Endodermal cell (in vitro differentiated cells): ENCODE measurements around the gene TMEM18. TPM values are rescaled to one million over a fixed set of nuclear protein-coding genes. Genes with fewer than 3 reads are reported as not detected.

Experiments used
- DNase-seq: peaks from one replicate; pipeline ENCODE4 v3.0.0-alpha.2; 2017
- H3K27ac ChIP-seq: 2 replicates; pipeline ENCODE4 v1.5.1; 2013; ENCODE audit warnings: mild to moderate bottlenecking, low read depth, low read length, moderate library complexity
- H3K27me3 ChIP-seq: 2 replicates; pipeline ENCODE4 v1.6.1; 2013; ENCODE audit warnings: mild to moderate bottlenecking, low read length, moderate library complexity; ENCODE audit not compliant: insufficient read depth, control insufficient read depth, poor library complexity, severe bottlenecking
- H3K36me3 ChIP-seq: 2 replicates; pipeline ENCODE4 v1.7.0; 2013; ENCODE audit warnings: mild to moderate bottlenecking, low read length, moderate library complexity; ENCODE audit not compliant: control insufficient read depth, insufficient read depth
- H3K4me1 ChIP-seq: one replicate; pipeline ENCODE4 v1.7.0; 2013; ENCODE audit warnings: low read length; ENCODE audit not compliant: control insufficient read depth, insufficient read depth
- H3K4me3 ChIP-seq: 2 replicates; pipeline ENCODE4 v1.5.1; 2013; ENCODE audit warnings: mild to moderate bottlenecking, low read length, moderate library complexity
- H3K9ac ChIP-seq: 2 replicates; pipeline ENCODE4 v1.6.1; 2013; ENCODE audit warnings: mild to moderate bottlenecking, low read length, moderate library complexity; ENCODE audit not compliant: poor library complexity, severe bottlenecking; ENCODE audit errors: extremely low read depth
- H3K9me3 ChIP-seq: 2 replicates; pipeline ENCODE4 v1.6.1; 2013; ENCODE audit warnings: mild to moderate bottlenecking, low read length, moderate library complexity; ENCODE audit not compliant: control insufficient read depth
- H3K27ac Mint-ChIP-seq: 2 replicates; pipeline ENCODE4 v1.8.0; 2020; ENCODE audit warnings: mixed read lengths
- H3K27me3 Mint-ChIP-seq: 2 replicates; pipeline ENCODE4 v1.8.0; 2021; ENCODE audit warnings: mild to moderate bottlenecking, mixed read lengths; ENCODE audit not compliant: insufficient read depth
- H3K36me3 Mint-ChIP-seq: 2 replicates; pipeline ENCODE4 v1.8.0; 2020; ENCODE audit warnings: low read depth, mixed read lengths
- H3K4me1 Mint-ChIP-seq: 2 replicates; pipeline ENCODE4 v1.8.0; 2020; ENCODE audit warnings: mixed read lengths
- H3K4me3 Mint-ChIP-seq: 2 replicates; pipeline ENCODE4 v1.8.0; 2020; ENCODE audit warnings: mild to moderate bottlenecking, moderate library complexity, mixed read lengths
- H3K9me3 Mint-ChIP-seq: 2 replicates; pipeline ENCODE4 v1.8.0; 2020; ENCODE audit warnings: mild to moderate bottlenecking, mixed read lengths
- CTCF ChIP-seq: fragments of 200-600 bp; sonication (generic); conservative IDR thresholded peaks from 2 replicates; pipeline ENCODE4 v1.5.0; 2021; ENCODE audit warnings: antibody characterized with exemption, mild to moderate bottlenecking
- WGBS, 2 experiments: methylation state at CpG; one replicate each; pipeline versions ENCODE4 v1.1.5 to v1.1.7; 2013; ENCODE audit warnings: missing lambda C conversion rate in 2 of 2, mixed read lengths in 1 of 2; ENCODE audit not compliant: insufficient coverage in 1 of 2, insufficient read length in 1 of 2; 5-methylcytosine and 5-hydroxymethylcytosine counted together
- long read RNA-seq, 4 experiments: library from polyadenylated mRNA in 2 of 4; library from RNA in 1 of 4; library from capped mRNA in 1 of 4; stranded (forward) in 3 of 4; unstranded in 1 of 4; transcript quantifications; one replicate each; pipeline ENCODE4 v2.0.0, GENCODE V29; 2020 to 2021; ENCODE audit warnings: inconsistent platforms in 1 of 4
- polyA plus RNA-seq, 2 experiments: library from polyadenylated mRNA; stranded (reverse); fragments of 50-300 nt; gene quantifications; one replicate each; pipeline ENCODE4 v1.2.3, GENCODE V29; 2013
- total RNA-seq, 2 donors: library from RNA; stranded (reverse); fragmentation: NEBNext Ultra II Directional in 1 of 2; extraction: Animal tissue kit (Norgen Biotek cat#: 25700) in 1 of 2; gene quantifications; 2 replicates in 1 of 2; 3 replicates in 1 of 2; pipeline ENCODE4 v1.2.1, GENCODE V29; 2021

The TMEM18 gene
- total RNA-seq, result 10 to 100 TPM; 19.9 to 20.1 TPM
- 28.9 TPM for polyA plus RNA-seq (2013, experiment 1 of 2)
- polyA plus RNA-seq (2013, experiment 2 of 2), result 25.7 TPM
- long read RNA-seq, experiment 1, transcript TMEM18-201 (5 exons, 2,762 nt), result major isoform, 13 of 15 reads
- long read RNA-seq, experiment 1, partial matches to known transcripts, result 0 of 15 reads
- long read RNA-seq, experiment 1, other reads (novel, unspliced or antisense), result 0 of 15 reads
- long read RNA-seq, experiment 2, transcript TMEM18-201 (5 exons, 2,762 nt), result major isoform, 12 of 18 reads
- long read RNA-seq, experiment 2, partial matches to known transcripts, result 0 of 18 reads
- long read RNA-seq, experiment 2, other reads (novel, unspliced or antisense), result 3 of 18 reads
- long read RNA-seq, experiment 3, transcript TMEM18-201 (5 exons, 2,762 nt), result major isoform, 28 of 35 reads
- long read RNA-seq, experiment 3, partial matches to known transcripts, result 0 of 35 reads
- long read RNA-seq, experiment 3, other reads (novel, unspliced or antisense), result 6 of 35 reads
- long read RNA-seq, experiment 4, transcript TMEM18-201 (5 exons, 2,762 nt), result major isoform, 47 of 52 reads
- long read RNA-seq, experiment 4, partial matches to known transcripts, result 0 of 52 reads
- long read RNA-seq, experiment 4, other reads (novel, unspliced or antisense), result 4 of 52 reads

- peak within 1 kb of the TSS; percentile 100 for H3K27ac ChIP-seq
- WGBS, 2 experiments, result 1 to 2% methylated on average over 21 to 68 of the region's 68 CpGs
- Mint-ChIP-seq H3K27me3 (no peaks in the 10 kb centered on the region), H3K36me3 (peaks cover 18% of the 10 kb centered on the region), H3K9me3 (no peaks in the 10 kb centered on the region), H3K27ac (peak within 1 kb of the TSS; percentile 100), H3K4me3 (peak within 1 kb of the TSS; percentile 90), H3K4me1 (peaks cover 13% of the 10 kb centered on the region)
- no peaks in the 10 kb centered on the region for H3K4me1 ChIP-seq
- peak; percentile 96 for DNase-seq
- no peaks in the 10 kb centered on the region for H3K27me3 ChIP-seq
- H3K4me3 ChIP-seq, result peak within 1 kb of the TSS; percentile 91
- TF ChIP-seq CTCF, result peak; percentile 49
- no peaks in the 10 kb centered on the region for H3K9me3 ChIP-seq
- peaks cover 20% of the 10 kb centered on the region for H3K36me3 ChIP-seq
- peak within 1 kb of the TSS; percentile 100 for H3K9ac ChIP-seq
These were observed at the start of gene TMEM18 for GRCh38 chr2:677056-677958. TMEM18 (minus strand) TSS chr2:677406; CDS start chr2:677345, 61 bp downstream.

- H3K9ac ChIP-seq, result no peak overlapping the region
- no peaks in the 10 kb centered on the region for H3K27me3 ChIP-seq
- no peaks in the 10 kb centered on the region for H3K9me3 Mint-ChIP-seq
- H3K4me3 Mint-ChIP-seq, result no peak overlapping the region
- 68 to 92% methylated on average over 3 to 4 of the region's 4 CpGs for WGBS, 2 experiments
- H3K4me1 Mint-ChIP-seq, result no peaks in the 10 kb centered on the region
- no peaks in the 10 kb centered on the region for H3K36me3 ChIP-seq
- no peak overlapping the region for H3K4me3 ChIP-seq
- no peaks in the 10 kb centered on the region for H3K9me3 ChIP-seq
- DNase-seq, result no peak
- no peaks in the 10 kb centered on the region for H3K36me3 Mint-ChIP-seq
- no peaks in the 10 kb centered on the region for H3K27me3 Mint-ChIP-seq
- TF ChIP-seq CTCF, result no peak
- H3K27ac ChIP-seq, result no peak overlapping the region
- H3K4me1 ChIP-seq, result no peaks in the 10 kb centered on the region
- no peak overlapping the region for H3K27ac Mint-ChIP-seq
These were observed 49.0 kb upstream of the TMEM18 start for GRCh38 chr2:726169-726568.

- WGBS, 2 experiments, result 92 to 95% methylated on average over 2 to 4 of the region's 4 CpGs
- H3K9me3 Mint-ChIP-seq, result no peaks in the 10 kb centered on the region
- H3K27ac Mint-ChIP-seq, result no peak overlapping the region
- Histone ChIP-seq H3K9ac (no peak overlapping the region), H3K4me3 (no peak overlapping the region), H3K27me3 (no peaks in the 10 kb centered on the region), H3K27ac (no peak overlapping the region), H3K4me1 (no peaks in the 10 kb centered on the region), H3K9me3 (no peaks in the 10 kb centered on the region), H3K36me3 (no peaks in the 10 kb centered on the region)
- no peaks in the 10 kb centered on the region for H3K36me3 Mint-ChIP-seq
- H3K4me1 Mint-ChIP-seq, result no peaks in the 10 kb centered on the region
- no peak for TF ChIP-seq CTCF
- DNase-seq, result no peak
- H3K27me3 Mint-ChIP-seq, result peaks cover 2% of the 10 kb centered on the region
- no peak overlapping the region for H3K4me3 Mint-ChIP-seq
These were observed 48.3 kb upstream of the TMEM18 start for GRCh38 chr2:725468-725867.
